GM18907 (cell line): ENCODE results near the gene CATSPERB.
"Not testable (repeated sequence)": the region's sequence is repeated elsewhere in the genome, so short reads cannot be mapped to it uniquely, and the experiment has no call there.

ENCODE experiments used
- ATAC-seq: cut with Tn5 transposase; IDR thresholded peaks from one replicate; pipeline ENCODE4 v1.9.1; 2021; ENCODE audit warnings: mild to moderate bottlenecking, moderate library complexity; ENCODE audit not compliant: unreplicated experiment

CATSPERB gene

DNA sequence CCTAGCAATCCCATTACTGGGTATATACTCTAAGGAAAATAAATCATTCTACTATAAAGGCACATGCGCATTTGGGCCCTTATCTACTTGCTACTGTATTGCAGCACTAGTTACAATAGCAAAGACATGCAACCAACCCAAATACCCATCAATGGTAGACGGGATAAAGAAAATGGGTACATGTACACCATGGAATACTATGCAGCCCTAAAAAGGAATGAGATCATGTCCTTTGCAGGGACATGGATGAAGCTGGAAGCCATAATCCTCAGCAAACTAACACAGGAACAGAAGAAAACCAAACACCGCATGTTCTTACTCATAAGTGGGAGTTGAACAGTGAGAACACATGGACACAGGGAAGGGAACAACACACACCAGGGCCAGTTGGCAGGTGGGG lies 54.2 kb downstream of the CATSPERB start:
- ATAC-seq = not testable (repeated sequence)

GRCh38 chr14:91674911-91675310 lies 57.0 kb downstream of the CATSPERB start:
- no peak for ATAC-seq

- no peak for ATAC-seq
Observed at GRCh38 chr14:91669867-91670266, 62.0 kb downstream of the CATSPERB start.

- ATAC-seq = not testable (repeated sequence)
Observed at GRCh38 chr14:91667101-91667500, 64.8 kb downstream of the CATSPERB start.

DNA sequence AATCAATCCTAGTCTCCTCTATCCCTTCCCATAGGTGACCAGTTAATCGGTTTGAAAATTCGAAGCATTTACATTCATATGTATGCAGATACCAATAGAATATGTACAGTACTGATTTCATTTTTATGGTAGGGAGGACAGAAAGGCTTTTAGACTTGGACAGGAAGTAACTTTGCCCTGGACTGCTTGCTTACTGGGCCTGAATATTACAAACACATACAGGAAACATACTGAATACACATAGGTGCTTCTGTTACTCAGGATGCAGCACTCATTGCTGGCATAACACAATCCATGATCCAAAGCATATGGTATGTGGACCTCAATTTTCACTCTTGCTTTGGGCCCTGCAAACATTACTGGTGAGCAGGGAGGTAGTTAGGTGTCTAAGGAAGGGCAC lies 71.1 kb downstream of the CATSPERB start:
- no peak for ATAC-seq

GRCh38 chr14:91654836-91655235 lies 77.0 kb downstream of the CATSPERB start:
- no peak for ATAC-seq

DNA sequence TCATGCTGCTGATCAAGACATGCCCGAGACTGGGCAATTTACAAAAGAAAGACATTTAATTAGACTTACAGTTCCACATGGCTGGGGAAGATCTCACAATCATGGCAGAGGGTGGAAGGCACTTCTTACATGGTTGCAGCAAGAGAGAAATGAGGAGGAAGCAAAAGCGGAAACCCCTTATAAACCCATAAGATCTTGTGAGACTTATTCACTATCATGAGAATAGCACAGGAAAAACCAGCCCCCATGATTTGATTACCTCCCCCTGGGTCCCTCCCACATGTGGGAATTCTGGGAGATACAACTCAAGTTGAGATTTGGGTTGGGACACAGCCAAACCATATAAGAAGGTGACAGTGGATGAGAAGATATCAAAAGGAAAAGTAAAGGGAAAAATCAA lies 78.4 kb downstream of the CATSPERB start:
- ATAC-seq = no peak

DNA sequence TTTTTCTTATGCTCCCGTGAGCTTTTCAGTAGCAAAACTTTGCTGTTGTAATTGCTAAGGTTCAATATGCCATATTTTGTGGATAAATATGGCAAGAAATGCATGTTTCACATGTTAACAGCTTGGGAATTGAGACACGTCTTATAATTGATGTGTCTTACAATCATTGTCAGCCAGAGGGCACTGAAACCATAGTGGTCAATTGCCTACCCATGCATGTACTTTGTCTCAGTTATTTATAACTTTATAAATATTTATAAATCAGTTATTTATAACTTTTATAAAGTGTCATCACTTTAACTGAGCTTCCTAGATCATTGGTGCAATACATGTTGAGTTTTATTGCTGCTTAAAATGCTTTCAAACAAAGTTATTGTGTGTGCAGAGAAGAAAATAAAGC lies 82.0 kb downstream of the CATSPERB start:
- no peak for ATAC-seq

DNA sequence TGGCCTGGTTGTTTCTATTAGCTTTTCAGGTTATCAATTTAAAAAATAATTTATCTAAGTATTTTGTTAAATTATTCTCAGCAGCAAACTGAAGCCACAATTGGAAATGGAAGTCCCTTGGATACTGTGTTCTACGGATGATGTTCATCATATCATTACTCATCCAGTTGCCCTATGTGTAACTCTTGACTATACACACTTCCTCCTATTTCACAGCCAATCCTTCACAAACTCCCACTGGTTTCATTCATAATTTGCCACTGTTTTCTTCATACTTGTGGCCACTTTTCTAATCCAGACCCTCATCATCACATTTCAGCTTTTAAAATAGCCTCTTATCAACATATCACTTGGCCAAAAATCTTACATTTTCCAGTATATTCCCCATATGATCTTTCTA lies 84.0 kb downstream of the CATSPERB start:
- ATAC-seq = no peak

DNA sequence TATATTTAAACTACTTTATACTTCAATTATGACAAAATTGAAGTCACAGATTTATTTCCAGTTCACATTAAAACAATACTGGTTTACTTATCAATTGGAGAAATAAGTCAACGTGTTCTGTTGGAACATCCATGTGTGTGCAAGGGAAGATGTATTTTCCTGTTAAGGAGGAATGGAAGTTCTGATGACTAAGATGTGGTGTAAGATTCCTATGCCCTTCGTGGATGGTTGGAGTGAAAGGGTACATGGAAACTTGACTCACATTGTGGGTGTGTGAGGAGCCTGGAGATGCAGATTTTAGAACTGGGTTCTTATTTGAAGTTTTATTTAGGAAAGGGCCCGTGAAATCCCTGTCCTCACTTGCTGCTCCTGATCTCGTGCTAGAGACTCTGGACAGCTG lies 95.3 kb downstream of the CATSPERB start:
- ATAC-seq = no peak

- no peak for ATAC-seq
Observed at GRCh38 chr14:91624757-91625156, 107.1 kb downstream of the CATSPERB start.

GRCh38 chr14:91614187-91614586 lies 117.7 kb downstream of the CATSPERB start:
- no peak for ATAC-seq

DNA sequence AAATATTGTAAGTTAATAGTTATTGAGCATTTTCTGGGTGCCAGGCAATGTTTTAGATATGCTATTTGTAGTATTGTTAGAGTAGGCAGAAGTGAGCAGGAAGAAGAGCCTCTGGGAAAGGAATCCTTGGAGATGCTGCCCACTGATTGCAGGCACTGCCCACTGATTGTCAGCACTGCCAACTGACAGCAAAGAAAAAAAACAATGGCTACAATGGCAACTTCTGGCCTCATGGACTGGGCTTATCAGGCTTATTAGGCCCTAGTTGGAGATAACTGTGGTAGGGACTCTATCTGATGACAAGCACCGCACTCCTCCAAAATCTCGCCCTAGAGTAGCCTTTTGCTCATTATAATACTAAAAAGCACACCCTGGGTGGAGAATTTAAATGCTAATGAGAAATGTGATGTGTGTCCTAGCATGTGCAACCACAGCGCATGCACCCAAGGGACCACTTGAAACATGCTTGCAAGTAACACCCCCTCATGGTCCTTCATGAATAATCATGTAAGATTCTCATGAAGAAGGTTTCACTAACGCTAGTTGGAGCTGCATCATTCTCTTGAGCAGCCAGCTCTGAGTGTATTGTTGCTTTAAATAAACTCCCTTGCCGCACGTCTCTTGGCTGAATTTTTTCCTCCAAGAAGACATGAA lies 118.3 kb downstream of the CATSPERB start:
- no peak for ATAC-seq

DNA sequence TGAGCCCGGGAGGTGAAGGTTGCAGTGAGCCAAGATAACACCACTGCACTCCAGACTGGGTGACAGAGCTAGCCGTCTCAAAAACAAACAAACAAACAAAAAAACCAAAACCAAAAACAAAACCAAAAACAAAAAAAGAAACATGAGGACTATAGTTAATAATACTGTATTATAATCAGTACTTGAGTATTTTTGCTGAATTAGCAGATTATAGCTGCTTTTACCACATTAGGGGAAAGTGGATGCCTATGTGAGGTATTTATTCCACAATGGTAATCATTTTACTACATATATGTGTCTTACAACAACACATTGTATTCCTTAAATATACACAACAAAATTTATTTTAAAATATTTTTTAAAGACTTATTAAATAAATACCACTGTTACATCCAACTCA lies 120.4 kb downstream of the CATSPERB start:
- no peak for ATAC-seq

DNA sequence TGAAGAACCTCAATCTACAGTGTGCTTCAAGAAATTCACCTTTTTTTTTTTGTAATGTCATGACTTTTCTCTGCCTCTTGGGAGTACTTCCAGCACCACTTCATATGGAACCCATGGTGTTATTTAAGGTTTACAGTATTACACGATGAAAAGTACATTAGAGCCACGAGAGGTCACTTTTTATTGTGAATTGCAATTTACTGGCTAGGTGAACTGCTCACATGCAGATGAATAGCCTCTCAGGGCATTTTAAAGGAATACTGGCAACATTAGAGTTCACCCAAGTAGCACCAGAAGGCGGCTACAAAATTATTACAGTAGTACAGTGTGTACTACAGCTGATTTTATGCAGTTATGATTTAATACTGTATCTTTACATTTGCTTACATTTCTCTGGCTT lies 122.7 kb downstream of the CATSPERB start:
- ATAC-seq = no peak

- no peak for ATAC-seq
Observed at GRCh38 chr14:91607322-91608047, 124.4 kb downstream of the CATSPERB start.

- no peak for ATAC-seq
Observed at GRCh38 chr14:91606851-91607250, 125.0 kb downstream of the CATSPERB start.

DNA sequence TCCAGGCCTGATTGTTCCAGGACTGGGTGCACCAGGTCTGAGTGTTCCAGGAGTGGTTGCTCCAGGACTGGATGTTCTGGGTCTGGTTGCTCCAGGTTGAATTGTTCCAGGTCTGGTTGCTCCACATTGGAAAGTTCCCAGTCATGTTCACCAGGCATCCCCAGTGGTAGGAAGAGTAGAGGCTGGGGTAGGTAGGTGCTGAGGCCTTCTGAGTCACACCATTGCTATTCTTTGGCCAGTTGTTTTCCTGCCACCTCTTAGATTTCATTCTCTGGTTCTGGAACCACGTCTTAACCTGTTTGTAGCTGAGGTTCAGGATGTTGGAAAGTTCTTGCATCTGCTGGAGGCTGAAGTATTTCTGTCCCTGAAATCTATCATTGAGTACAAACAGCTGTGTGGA lies 127.3 kb downstream of the CATSPERB start:
- ATAC-seq = not testable (repeated sequence)

DNA sequence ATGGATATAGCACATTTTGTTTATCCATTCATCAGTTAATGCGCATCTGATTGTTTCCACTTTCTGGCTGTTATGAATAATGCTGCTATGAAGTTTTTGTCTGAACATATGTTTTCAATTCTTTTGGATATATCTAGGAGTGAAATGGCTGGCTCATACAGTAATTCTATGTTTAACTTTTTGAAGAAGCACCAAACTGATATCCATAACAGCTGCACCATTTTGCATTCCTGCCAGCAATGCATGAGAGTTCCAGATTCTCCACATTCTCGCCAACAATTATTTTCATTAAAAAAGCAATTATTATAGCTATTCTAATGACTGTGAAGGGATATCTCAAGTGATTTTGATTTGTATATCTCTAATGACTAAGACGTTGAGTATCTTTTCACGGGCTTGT lies 131.9 kb downstream of the CATSPERB start:
- no peak for ATAC-seq

- no peak for ATAC-seq
Observed at GRCh38 chr14:91595736-91596135, 136.2 kb downstream of the CATSPERB start.

- ATAC-seq = not testable (repeated sequence)
Observed at GRCh38 chr14:91593957-91594356, 137.9 kb downstream of the CATSPERB start.

GRCh38 chr14:91586410-91586809 lies 145.5 kb downstream of the CATSPERB start:
- no peak for ATAC-seq

- ATAC-seq = no peak
Observed at GRCh38 chr14:91585856-91586255, 146.0 kb downstream of the CATSPERB start.
